GM18511 (cell line): ENCODE data around the gene SH3RF3.

ENCODE experiments used
- ATAC-seq: cut with Tn5 transposase; IDR thresholded peaks from one replicate; pipeline ENCODE4 v1.9.1; 2021; ENCODE audit warnings: mild to moderate bottlenecking, moderate library complexity; ENCODE audit not compliant: unreplicated experiment

SH3RF3 gene

DNA sequence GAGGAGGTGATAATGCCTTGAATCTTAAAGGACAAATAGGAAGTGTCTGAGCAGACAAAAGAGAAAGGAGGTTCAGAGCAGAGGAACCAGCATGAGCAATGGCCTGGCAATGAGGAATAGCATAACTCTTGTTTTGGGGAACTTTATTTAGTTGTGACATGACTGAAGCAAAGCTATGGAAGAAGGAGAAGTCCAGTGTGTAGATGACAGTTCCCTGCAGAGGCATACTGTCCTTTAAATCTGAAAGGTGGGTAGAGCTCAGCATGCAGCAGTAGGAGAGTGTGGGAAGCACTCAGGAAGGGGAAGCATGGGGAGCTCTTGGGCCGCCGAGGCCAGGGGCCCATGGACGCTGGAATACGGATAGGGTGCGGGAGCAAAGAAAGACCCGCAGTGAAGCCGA lies 311.0 kb downstream of the SH3RF3 start:
- ATAC-seq: no peak

DNA sequence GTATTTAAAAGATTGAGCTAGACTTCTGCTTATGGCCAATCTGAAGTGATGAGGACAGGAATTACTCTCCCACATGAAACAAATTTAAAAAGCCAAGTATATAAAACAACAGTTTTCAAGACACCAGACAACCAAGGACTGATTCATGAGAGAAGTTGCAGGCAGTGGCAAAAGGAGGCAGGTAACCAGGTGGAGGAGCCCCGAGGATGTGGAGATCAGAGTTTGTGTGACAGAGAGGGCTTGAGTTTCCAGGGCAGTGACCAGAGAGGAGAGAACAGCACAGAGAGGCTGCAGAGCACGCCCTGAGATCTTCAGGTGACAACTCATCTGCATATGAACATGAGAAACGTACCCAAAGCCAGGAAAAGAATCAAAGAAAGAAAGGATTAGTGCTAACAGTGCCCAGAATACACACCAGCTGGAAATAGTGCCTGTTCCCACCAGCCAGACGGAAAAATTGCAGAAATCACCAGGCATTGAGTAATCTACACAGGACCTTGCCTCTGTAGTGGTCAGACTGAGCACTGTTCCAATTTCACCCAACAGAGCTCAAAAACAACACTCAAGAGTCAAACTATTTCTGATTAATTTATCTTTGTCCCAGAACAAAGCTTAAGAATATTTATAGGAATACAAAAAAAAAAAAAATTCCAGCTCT lies 311.6 kb downstream of the SH3RF3 start:
- ATAC-seq: no peak

DNA sequence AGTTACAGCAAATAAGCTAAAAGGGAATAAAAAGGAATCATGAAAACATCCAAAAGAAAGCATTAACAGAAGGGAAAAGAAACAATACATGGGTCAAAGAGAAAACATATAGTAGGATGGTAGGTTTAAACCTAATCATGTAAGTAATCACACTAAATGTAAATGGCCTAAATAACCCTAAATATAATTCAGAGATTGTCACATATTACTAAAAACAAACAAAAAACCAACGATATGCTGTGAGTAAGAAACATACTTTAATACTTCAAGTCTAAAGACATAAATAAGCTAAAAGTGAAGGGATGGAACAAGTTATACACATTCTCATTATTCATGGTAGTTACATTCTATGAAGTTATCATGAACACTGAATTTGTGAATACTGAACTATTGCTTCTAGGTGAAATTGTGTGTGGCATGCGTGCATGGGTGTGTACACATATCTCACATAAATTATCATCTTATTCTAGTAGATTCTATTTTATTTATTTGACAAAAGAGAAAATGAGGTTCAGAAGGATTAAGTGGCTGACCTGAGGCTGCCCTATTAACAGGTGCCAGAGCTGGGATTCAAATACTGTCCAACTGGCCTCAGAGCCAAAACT lies 313.8 kb downstream of the SH3RF3 start:
- no peak for ATAC-seq

DNA sequence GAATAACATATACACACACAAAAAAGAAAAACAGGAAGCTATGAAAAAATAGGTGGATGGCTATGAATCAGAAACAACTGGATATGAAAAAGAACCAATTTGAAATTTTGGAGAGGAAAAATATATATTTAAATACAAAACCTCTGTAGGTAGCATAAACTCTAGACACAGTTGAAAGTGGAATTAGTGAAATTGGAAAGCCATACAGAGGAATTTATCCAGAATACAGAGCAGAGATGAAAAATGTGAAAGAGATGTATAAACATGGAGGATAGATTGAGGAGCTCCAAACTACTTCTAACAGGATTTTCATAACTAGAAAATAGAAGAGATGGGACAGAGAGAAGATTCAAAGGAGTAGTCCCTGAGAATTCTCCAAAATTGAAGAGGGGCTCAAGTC lies 315.9 kb downstream of the SH3RF3 start:
- ATAC-seq: no peak

DNA sequence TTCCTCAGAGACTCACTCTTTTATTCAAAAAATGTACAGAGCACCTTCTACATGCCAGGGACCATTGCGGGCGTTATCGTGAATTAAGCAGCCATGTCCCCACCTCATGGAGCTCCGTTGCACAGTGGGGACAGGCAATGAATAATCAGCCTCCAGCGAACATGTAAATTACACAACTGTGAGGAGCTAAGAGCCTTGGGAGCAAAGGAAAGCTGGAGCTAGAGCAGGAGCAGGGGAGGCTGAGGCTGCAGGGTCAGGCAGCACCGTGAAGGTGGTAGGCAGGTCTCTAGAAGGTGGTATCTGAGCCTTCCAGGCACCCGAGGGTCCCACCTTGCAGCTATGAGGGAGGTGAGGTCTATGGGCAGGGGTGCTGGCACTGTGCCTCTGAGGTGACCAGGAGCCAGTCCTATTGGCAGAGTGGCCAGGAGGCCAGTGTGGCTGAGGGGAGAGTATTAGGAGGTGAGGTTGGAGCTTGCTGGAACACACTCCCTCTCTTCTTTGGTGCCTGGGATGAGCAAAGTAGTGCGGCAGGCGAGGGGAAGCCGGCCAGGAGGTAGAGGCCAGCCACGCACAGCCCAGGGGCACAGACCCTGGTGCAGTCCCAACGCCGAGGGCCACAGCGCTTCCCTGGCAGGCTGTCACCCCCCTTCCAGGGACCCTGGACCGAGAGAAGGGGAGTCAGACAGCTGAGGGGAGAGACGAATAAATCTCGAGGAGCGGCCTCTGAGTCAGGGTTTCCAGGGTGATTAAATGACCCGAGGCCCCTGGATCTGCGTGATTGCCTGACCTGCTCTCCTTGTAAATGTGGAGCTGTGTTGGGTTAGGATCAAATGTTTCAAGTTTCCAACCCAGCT lies 317.5 kb downstream of the SH3RF3 start:
- ATAC-seq: no peak

DNA sequence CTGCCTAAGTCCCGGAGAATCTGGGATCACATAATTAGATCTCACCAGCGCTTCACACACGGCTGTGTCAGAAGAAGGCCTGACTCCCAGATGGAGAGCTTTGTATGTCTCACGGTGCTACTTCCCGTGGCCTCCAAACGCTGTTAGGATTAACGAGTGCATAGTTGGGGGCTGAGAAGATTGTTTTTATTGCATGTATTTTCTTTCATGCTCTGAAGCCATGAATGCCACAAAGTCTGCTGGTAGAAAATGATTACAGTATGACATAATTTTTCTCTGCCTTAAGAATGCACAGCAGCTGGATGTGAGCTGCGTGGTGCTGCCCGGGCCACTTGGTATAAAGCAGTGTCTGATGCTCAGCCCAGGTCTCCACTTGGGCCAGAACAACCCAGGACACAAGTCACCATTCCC lies 318.3 kb downstream of the SH3RF3 start:
- no peak for ATAC-seq

DNA sequence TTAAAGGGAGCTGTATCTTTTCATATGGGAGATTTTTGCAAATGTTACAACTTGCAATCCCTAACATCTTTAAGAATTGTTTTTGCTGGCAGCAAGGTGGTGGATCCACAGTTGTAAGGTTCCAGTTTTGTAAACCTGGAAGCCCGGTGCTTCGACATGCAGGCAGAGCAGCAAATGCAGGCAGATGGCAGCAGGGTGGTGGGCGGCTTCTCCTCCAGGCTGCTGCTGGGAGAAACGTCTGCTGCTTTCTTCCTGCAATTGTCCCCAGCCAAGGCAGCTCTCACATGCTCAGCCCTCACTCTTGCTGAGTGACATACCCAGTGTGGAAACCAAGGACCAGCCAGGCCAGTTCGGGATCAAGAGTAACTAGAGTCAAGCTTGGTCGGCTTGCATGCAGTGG lies 318.8 kb downstream of the SH3RF3 start:
- no peak for ATAC-seq

DNA sequence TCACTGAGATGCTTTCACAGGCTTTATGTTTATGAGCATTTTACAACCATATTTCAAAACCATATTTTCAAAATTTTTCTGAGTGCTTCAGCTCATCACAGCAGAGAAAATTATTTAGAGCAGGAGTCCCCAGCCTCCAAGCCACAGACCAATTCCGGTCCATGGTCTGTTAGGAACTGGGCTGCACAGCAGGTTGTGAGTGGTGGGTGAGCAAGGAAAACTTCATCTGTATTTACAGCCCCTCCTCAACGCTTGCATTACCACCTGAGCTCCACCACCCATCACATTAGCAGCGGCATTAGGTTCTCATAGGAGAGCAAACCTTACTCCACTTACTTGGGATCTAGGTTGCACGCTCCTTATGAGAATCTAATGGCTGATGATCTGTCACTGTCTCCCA lies 319.2 kb downstream of the SH3RF3 start:
- ATAC-seq: no peak

DNA sequence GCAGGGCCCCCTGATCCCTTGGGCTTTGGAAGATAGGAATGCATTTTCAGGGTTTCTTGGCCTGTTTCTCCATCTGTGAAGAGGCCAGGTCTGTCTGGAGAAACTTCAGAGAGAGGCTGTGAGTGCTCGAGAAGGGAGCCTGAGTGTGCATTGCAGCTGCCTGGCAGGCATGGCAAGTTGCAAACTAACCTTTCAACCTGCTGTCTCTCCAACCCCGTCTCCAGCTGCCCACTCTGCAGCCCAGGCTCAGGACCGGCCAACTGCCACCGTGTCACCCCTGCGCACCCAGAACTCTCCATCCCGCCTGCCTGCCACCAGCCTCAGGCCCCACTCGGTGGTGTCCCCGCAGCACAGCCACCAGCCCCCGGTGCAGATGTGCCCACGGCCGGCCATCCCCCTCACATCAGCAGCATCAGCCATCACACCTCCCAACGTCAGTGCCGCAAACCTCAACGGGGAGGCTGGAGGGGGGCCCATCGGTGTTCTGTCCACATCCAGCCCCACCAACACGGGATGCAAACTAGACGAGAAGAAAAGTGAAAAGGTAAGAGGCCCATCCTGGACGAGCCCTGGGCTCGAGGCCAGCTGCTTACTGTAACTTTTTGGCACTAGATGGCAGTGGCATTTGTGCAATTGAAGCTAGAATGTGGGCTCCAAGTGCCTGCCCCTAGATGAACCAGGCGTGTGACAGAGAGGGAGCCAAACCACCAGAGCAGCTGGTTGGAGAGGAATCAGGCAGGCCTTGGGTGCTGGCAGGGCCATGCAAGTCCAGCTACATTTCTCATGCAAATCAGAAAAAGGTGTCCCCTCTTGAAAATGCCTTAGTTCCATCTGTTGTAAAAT lies 320.2 kb downstream of the SH3RF3 start:
- no peak for ATAC-seq

DNA sequence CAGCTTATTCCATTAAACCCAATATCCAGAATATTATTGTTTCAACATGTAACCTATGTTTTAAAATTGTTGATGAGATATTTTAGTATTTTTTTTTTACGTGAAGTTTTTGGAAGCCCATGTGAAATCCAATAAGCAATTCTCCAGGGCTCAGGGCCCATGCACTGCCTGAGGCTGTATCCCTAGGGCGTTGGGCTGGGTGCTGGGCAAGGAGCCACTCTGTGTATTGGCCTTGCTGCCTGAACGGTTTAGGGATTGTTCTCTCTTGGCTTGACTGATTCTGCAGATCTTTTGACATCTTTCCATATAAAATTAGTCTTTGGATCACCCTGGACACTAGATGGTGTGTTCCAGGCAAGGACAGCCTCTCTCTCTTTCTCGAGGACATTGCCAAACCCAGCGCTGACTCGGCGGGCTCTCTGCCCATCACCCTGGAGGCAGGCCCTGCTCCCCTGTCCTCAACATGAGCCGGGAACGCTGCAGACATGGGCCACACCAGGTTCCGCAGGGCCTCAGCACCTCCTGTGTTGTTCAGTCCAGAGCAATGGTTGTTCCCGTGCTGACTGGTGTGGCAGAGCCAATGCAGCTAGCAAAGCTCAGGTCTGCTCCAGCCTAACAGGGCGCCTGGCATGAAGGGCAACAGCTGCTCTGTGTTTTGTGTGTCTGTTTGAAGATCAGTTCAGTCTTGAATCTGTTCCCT lies 321.7 kb downstream of the SH3RF3 start:
- no peak for ATAC-seq

DNA sequence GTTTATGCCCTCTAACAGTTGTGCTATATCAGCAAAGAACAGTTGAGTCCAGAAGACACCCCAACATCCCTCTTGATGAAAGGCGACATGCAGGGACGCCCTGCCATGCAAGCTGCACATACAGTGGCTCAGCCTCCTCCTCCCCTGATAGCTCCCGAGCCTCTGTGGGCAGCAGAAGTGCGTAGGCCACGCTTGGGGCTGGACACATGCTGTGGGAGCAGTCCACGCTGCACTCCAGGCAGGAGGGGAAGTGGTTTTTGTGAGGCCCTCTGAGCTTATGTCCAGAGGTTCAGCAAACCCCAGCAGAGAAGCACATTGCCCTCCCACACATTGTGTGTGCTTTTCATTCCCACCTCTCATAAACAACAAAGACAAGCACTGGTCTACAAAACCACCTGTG lies 322.7 kb downstream of the SH3RF3 start:
- no peak for ATAC-seq

DNA sequence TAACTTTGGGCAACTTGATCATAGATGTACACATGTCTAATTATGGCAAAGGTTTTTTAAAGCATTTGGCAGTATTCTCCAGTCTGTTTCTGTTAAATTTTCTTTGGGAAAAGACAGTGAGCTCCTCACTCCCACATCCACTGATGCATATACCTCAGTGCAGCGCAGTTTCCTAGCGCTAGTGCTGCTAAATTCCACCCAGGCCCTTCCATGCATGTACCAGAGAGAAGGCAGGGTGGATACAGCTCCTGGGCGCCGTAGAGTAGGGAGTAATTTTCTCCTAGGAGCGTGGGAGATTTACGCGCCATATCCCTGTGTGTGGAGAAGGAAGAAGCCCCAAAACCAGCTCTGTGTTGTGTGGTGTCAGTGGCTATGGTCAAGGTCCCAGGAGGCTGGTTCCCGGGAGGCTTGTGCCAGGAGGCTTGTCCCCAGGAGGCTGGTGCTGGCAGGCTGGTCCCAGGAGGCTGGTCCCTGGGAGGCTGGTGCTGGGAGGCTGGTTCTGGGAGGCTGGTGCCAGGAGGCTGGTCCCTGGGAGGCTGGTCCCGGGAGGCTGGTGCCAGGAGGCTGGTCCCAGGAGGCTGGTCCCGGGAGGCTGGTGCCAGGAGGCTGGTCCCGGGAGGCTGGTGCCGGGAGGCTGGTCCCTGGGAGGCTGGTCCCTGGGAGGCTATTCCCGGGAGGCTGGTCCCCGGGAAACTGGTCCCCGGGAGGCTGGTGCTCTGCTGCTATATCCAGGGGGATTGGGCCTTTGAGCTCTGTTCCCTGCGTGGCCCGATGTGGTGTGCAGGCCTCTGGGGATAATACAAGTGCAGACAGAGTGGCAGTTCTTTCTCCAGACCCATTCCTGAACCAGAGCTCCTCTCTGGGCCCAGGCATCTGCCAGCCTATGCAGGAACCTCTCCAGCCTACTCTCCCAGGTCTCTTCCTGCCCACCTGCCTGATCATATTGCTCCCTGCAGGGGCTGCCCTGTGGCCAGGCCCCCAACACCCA lies 323.6 kb downstream of the SH3RF3 start:
- no peak for ATAC-seq

DNA sequence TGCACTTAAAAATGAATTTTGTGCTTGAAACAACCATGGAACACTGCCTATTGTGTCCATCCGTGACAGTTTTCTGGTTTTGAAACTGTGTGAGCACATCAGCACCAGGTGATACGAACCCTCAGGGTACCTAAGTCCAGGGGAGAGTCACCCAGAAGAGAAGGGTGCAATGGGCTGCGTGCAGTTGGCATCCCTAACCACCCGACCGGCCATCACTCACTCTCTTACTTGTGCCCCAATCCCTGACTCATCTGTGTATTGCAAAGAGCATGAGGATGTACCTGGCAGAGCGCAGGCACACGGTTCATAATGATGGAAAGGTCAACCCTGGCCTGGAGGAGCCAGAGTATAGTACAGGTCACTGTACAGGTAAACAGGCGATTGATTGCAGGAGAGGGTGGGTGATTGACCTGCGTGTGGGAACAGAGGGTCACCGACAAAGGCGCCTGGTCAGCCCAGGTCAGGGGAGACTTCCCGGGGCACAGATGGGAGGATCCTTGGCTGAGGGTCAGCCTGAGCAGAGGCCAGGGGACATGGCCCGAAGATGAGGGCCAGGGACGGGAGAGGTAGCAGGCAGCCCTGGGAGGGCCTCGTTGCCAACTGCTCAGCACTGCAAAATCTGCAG lies 324.5 kb downstream of the SH3RF3 start:
- ATAC-seq: no peak

DNA sequence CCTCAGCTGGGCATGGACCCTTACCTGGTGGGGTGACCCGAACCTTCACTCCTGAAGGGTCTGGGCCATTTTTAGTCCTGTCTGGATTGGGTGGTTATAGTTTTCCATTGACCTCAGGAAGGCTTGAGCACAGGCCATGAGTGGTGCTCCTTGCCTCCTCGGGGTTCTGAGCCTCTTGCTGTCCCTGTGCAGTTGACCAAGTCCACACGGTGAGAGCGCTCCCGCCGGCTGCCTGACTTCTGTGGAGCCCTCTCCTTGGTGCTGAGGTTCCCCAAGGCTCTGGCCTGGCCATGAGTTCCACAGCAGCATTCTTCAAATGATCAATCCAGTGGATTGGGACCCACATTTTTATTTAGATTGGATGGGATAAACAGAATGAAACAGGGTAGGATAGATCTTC lies 325.3 kb downstream of the SH3RF3 start:
- no peak for ATAC-seq

DNA sequence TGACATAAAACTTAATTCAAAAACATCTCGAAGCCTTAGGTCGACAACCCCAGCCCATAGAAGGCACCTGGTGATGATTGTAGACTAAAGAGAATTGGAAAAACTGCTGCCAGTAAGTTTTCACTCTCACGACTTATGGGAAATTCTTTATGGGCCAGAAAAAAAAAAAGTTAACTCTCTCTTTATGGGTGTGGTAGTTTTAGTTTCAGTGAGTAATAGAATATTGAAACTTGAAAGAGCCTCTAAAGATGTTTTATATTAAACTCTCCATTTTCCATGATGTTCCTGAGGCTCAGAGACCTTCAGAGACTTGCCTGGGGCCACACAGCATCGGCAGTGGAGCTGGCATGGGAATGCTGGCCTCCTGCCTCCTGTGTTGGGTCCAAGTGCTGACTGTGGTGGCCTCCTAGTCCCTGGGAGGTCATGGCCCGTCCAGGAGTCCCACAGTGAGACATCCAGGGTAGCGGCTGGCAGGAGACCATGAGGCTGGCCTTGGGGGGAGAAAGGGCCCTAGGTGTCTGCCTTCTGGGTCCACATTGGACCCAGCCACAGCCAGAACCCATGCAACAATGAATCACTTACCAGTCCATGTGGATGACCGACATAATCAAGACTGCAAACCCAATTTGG lies 325.9 kb downstream of the SH3RF3 start:
- no peak for ATAC-seq

DNA sequence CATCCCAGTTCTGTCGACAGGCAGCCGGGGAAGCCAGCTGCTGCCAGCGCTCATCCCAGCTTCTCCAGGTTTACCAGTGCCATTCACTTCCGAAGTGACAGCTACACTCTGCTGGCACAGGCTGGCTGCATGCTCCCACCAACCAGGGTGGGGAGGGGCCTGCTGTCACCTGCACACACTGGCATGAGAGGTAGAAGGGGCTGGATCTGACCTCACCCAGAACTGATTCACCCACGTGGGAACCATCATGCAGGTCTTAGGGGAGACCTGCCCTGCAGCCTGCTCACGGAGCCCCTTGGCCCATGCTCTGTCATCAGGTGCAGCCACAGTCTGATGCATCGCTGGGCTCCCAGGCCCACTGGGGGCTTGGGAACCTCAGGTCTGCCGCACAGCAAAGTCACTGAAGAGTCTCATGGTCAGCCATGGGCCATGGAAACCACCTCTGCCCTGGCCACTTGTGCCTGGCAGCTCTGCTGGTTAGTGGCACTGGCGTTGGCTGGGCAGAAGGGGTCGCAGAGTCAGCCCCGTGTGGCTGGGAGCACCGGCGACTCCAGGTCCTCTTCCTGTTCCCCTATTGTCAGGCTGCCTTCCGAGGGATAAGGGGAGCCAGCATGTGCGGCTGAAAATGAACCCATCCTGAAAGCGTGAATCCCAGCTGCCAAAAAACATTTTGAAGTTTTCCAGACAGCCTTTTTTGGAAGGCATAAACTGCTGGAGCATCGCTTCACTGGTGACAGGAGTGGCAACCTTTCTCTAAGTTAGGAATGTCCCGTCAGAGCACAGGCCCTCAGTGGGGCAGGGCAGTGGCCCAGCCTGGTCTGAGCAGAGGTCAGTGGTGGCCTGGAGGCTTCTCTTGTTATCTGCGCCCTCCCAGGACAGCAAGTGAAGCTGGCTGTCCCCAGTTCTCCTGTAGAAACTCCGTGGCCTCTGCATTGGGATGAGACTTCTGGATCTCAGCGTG lies 327.0 kb downstream of the SH3RF3 start:
- no peak for ATAC-seq

DNA sequence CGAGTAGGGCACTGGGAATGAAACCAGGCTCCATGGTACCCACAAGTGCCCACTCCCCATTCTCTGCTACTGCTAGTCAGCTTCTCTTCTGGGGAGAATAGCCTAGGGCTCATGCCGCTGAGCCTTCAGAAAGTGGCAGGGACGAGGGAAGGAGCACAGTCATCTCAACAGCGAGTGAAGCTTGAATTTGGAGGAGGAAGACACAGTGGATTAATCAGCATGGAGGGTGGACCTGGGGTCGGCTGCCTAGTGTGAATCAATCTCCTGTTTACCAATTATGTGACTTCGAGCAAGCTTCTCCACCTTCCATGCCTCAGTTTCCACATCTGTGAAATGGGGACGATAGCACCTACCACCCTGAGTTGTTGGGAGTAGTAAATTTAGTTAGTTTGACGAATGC lies 327.8 kb downstream of the SH3RF3 start:
- ATAC-seq: no peak
